ENCODE measurements around the gene DTNBP1. TPM values are rescaled to one million over a fixed set of nuclear protein-coding genes. Genes with fewer than 3 reads are reported as not detected.

Gene DTNBP1
- total and polyA plus RNA-seq, 2 of the 4 experiments (the other 2 are of a cell fraction) = 4.8 to 18.7 TPM

DNA sequence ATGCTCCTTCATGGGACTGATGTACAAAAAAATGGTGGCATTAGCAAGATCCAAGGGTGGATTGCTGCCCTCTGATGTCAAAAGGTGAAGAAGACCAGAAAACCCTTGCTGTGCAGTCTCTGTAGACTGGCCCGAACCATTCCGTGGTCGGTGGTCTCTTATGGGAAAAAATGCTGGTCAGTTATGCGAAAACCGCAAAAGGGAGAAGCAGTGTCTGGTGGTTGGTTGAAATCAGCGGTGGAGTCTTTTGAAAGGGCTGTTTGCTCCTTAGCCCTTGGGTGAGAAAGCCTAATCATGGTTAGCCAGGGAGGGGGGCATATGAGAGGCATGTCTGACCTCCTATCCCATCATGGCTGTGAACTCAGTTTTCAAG lies 108.1 kb downstream of the DTNBP1 start:
- Histone ChIP-seq H2BK120ac (ENCODE audit: low read depth, low read length) (no peak overlapping the region), H3K4me2 (ENCODE audit: low read depth, low read length) (no peak overlapping the region), H3K23ac (ENCODE audit: low read depth, low read length) (no peak overlapping the region), H3K18ac (ENCODE audit: low read depth, low read length) (no peak overlapping the region), H4K5ac (ENCODE audit: low read depth, low read length) (no peak overlapping the region), H3K36me3 (ENCODE audit: control insufficient read depth, insufficient read depth, low read length) (no peaks in the 10 kb centered on the region), H4K91ac (ENCODE audit: insufficient read depth, low read depth, low read length) (no peak overlapping the region), H2AK9ac (replicated peaks; ENCODE audit: low read depth, low read length, poor library complexity) (no peak overlapping the region), H2BK20ac (ENCODE audit: low read depth, low read length) (no peak overlapping the region), H3K4me3 (ENCODE audit: insufficient read depth, low read depth, low read length) (no peak overlapping the region), H2AFZ (replicated peaks; ENCODE audit: low read length, poor library complexity) (no peak overlapping the region), H2AK5ac (ENCODE audit: low read depth, low read length) (no peak overlapping the region), H2BK5ac (ENCODE audit: low read depth, low read length, poor library complexity, severe bottlenecking) (no peak overlapping the region), H3K9ac (ENCODE audit: low read depth, low read length) (no peak overlapping the region), H3K4me1 (ENCODE audit: control insufficient read depth, insufficient read depth, low read length) (no peaks in the 10 kb centered on the region; the same call in 1 of the 2 replicates), H3K4ac (ENCODE audit: low read depth, low read length) (no peak overlapping the region), H3K79me1 (ENCODE audit: low read depth in 1 of 2, low read length in 2 of 2) (peaks cover 0 to 7% of the 10 kb centered on the region in 2 experiments; a peak in 2 of 4 replicates), H3K56ac (ENCODE audit: extremely low read depth, insufficient read depth, low read length) (no peak overlapping the region), H3K9me1 (ENCODE audit: insufficient read depth, low read length) (peaks cover 5% of the 10 kb centered on the region; the same call in 1 of the 2 replicates), H3K14ac (replicated peaks; ENCODE audit: low read depth, low read length) (no peak overlapping the region), H2BK15ac (ENCODE audit: low read depth, low read length) (no peak overlapping the region), H3K27ac (ENCODE audit: insufficient read depth, low read length) (no peak overlapping the region), H3K9me3 (ENCODE audit: control insufficient read depth, insufficient read depth, low read length) (no peaks in the 10 kb centered on the region), H3K27me3 (ENCODE audit: control insufficient read depth, insufficient read depth, low read length) (no peaks in the 10 kb centered on the region), H4K20me1 (ENCODE audit: insufficient read depth, low read length) (no peaks in the 10 kb centered on the region), H4K8ac (ENCODE audit: low read depth in 2 of 2, low read length in 2 of 2) (no peak overlapping the region)
- dilution Hi-C loops (cut with HindIII; ENCODE audit: low sequenced_read_pairs, unreplicated experiment) = no loop called here
- intact Hi-C loops (cut with micrococcal nuclease) = loop anchor here (5.0 kb wide), 1 partner anchor 33 kb away; no protein-coding TSS in a partner anchor
- ATAC-seq (ENCODE audit: low read depth) (no peak), DNase-seq (no peak)
- no TSS peak for BruUV-seq (replicated peaks)
- ChIA-PET POLR2A (ENCODE audit: unreplicated experiment) (no interaction called here), CTCF (no interaction called here)
- 100% methylated on average over 5 of the region's 6 CpGs; no CpG with 5 or more reads in 1 of the 2 experiments for WGBS, 2 experiments (ENCODE audit: extremely low coverage in 2 of 2, insufficient read length in 1 of 2)
- no peak for TF ChIP-seq MXI1 (IDR thresholded peaks at IDR 0.05; ENCODE audit: borderline replicate concordance, low read depth, low read length)
- in situ Hi-C loops (cut with MboI; ENCODE audit: low sequenced_read_pairs) = no loop called here
